Hematopoietic multipotent progenitor cell treated with erythropoietin and hydrocortisone succinate and interleukin-3 and kit ligand, for 15 days (in vitro differentiated cells): ENCODE data around the gene ST8SIA3.

Source experiments
- DNase-seq: peaks from one replicate; pipeline ENCODE4 v3.0.0-alpha.2; 2015; ENCODE audit warnings: low spot score

Gene ST8SIA3

GRCh38 chr18:57352271-57352701 is at the start of gene ST8SIA3:
Gene ST8SIA3 (plus strand): TSS chr18:57352557. CDS start chr18:57352847, 290 bp downstream.
- DNase-seq = no peak

- DNase-seq = no peak
These were observed 40.9 kb upstream of the ST8SIA3 start for GRCh38 chr18:57311472-57311871.

- no peak for DNase-seq
These were observed 39.8 kb upstream of the ST8SIA3 start for GRCh38 chr18:57312346-57313144.

- no peak for DNase-seq
These were observed 31.8 kb upstream of the ST8SIA3 start for GRCh38 chr18:57320603-57321002.

DNA sequence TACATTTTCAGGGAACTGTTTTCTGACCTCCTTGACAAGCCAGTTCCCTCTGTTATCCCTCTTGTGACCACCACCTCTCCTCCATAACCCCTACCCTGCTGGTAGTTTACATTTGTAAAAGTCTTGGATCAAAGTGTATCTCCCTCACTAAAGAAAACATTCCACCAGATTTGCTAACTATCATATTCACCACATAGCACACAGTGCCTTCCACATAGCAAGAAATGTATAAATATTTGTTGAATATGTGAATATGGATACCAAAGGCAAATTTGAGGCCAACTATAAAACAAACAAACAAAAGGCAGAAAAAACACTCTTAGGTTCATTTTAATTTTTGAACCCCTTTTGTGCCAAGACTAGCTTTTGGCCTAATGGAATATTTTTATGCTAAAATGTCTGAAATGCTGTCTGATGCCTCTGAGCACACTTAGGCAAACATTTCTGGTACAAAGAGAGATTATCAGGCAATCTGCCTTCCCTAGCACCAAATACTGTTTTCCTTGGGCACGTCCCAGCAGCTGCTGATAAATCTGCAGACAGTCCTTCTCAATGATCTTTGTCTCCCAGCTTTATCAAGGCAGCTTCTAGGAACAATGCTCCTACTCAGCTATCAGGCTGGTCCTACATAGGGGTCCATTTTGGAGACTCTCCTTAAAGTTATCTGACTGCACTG is 26.7 kb upstream of the ST8SIA3 start:
- no peak for DNase-seq

- no peak for DNase-seq
These were observed 25.5 kb upstream of the ST8SIA3 start for GRCh38 chr18:57326718-57327323.

- DNase-seq = no peak
These were observed 23.7 kb upstream of the ST8SIA3 start for GRCh38 chr18:57328665-57329064.

- DNase-seq = no peak
These were observed 22.5 kb upstream of the ST8SIA3 start for GRCh38 chr18:57329856-57330255.

DNA sequence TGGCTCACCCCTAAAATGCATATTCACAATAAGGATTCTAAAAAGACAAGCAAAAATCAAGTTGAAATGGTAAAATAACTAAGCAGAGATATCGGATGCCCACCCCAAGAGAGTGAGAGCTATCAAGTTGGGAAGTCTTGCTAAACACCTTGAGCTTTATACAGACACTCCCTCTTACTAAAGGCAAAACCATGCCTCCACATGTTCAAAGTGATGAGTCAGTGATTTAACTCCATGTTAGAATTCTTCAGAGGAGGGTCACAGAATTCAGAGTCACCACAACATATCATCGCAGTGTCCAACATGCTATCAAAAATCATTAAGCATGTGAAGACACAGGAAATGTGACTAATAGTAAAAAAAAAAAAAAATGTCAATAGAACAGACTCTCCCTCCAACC is 20.6 kb upstream of the ST8SIA3 start:
- DNase-seq = no peak

- DNase-seq = no peak
These were observed 18.4 kb upstream of the ST8SIA3 start for GRCh38 chr18:57333940-57334339.

GRCh38 chr18:57334383-57334782 is 18.0 kb upstream of the ST8SIA3 start:
- DNase-seq = no peak

DNA sequence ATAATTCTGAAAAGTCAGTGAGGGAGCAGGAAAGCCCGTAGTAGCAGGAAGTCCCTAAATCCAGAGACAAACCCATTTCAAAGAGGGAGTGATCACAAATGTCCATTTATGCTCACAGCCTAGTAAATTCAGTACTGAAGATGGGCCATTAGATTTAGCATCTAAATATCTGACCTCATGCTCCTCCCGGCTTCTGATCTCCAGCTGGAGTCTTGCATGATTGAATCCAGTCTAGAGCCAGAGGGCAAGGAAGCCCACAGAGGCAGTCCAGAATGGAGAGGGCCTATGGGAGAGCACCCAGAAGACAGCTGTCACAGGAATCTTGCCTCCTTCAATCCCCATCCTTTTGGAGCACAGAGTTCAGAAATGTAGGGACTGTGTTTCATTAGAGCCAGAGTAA is 16.0 kb upstream of the ST8SIA3 start:
- no peak for DNase-seq

DNA sequence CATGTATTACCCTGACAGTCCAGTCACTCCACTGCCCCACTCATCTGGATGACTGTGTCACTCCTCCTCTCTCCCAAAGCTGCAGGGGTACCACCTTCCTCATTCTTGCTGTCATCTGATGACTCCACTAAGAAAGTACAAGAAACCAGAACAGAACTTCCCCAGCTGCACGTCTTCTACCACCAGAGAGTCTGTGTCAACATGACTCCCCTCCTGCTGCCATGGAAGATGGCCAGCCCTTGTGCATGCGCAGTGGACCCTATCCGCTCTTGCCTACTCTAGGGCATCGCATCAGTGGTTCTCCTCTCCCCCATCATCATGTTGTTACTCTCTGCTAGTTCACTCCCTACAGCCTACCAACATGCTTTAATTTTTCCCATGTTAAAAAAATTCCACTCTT is 14.5 kb upstream of the ST8SIA3 start:
- DNase-seq = no peak

DNA sequence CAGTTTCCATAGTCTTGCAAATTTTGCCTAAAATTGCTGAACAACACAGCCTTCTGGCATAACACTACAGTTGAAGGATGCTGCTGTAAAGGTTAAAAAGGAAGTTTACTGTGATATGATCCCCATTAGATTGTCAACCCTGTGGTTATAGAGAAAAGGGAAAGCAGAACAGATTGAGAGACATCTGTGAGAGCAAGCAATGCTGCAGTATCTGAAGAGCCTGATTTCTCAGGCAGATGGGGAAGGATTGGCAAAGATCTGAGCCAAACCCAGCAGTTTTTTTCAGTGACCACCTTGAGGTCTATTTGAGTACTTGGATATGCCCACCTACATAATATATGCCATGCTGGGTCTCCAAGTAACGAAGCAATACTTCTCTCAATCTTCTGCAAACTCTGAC is 8.5 kb upstream of the ST8SIA3 start:
- no peak for DNase-seq

GRCh38 chr18:57346876-57347275 is 5.5 kb upstream of the ST8SIA3 start:
- no peak for DNase-seq

DNA sequence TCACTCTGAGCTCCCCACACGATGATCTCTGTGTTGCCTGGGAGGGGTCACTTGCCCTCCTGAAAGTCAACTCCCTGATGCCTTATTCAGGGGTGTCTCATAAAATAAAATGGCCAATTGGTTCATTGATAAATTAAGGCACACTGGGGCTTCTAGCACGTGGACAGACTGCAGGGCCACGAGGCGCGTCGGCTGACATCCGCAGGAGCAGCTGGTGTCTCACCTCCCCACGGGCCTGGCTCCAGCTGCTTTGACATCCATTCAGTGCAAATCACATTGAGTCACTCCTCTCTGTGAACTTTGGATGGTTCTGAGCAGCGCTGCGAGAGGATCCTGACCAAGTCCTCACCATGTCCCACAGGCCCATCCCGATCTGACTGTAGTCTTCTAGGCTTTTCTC is 4.6 kb upstream of the ST8SIA3 start:
- DNase-seq = no peak

- no peak for DNase-seq
These were observed 392 bp downstream of the ST8SIA3 start for GRCh38 chr18:57352761-57353136.

DNA sequence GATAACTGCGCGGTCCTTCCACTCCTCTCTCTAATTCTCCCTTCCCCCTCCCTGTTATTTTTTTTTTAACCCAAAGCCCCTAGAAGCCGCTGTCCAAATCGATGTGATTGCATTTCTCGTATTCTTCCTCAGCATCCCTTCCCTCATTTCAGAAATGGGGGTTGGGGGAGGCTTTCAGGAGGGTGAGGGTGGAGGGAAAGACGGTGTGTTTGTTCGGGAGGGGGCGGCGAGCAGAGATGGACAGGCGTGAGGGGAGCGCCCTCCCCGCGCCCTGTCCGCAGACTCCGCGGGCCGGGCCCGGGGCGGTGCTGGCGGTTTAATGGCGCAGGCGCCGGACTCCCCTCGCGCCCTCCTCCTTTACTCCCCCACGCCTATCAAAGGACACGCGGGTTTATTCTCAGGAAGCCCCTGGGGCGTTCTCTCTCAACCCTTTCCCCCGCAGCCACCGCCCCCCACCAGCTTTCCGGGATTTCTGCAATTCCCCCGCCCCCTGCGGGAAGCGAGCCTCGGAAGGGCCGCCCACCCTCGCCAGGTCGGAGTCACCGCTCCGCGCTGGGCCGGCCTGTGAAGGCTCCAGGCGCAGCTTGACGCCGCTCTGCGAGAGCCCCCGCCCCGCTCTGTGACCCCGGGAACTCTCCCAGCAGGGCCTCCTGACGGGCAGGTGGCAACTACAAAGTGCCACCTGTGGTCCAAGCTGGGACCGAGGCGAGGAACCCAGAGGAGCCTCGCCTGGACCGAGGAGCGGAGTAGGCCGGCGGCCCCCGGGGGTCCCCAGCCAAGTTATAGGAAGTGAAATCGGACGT is 981 bp downstream of the ST8SIA3 start:
- DNase-seq = no peak

DNA sequence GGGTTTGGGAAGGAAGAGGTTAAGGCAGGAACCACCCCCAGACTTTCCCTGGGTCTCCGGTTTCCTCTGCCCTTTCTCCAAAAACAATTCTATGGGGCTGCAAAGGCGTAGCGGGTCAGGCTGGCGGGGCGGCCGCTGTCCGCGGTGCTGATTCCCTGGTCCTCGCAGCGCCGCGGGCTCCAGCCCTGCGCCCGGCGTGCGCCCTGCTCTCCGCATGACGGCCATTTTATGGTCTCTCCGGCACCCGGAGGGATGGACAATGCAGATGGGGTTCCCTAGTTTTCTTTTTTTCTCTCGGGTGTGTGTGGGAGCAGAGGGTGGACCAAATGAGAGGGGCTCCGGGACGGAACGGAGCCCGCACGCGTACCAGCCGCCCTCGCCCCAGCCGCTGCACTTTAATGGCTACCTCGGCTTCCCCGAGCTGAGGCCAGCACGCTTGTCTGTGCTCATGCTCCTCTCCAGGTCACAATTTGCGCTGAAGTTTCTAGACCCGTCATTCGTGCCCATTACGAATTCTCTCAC is 1.6 kb downstream of the ST8SIA3 start:
- no peak for DNase-seq

GRCh38 chr18:57359433-57359832 is 7.1 kb downstream of the ST8SIA3 start:
- no peak for DNase-seq

DNA sequence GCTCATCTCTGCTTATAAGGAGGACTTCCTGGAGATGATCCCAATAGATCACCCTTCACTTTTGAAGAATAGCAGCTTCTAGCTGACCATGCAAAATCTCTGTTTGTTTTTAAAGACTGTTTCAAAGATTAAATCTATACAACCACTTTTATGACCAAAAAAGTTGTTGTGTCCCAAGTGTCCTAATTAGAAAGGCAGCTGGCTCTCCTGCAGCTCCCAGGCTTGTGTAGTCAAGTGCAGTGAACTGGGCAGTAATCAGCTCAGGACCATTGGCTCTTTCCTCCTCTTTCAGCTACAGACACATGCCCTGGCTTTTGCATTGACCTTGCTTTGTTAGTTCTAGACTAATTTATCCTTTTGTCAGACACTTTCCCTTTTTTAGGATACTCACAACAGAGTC is 10.4 kb downstream of the ST8SIA3 start:
- DNase-seq = no peak

- DNase-seq = no peak
These were observed 12.1 kb downstream of the ST8SIA3 start for GRCh38 chr18:57364460-57364859.
